Activated naive CD8-positive, alpha-beta T cell treated with anti-CD3 and anti-CD28 coated beads, Interleukin-2, amount 10 ng/mL, durations not matched to agents 7 days and 5 days (primary cell): ENCODE results near the gene GRK1. TPM values are rescaled to one million over a fixed set of nuclear protein-coding genes. Genes with fewer than 3 reads are reported as not detected.
A peak's percentile ranks its signal among the peaks of the same experiment; 100 is the strongest.

Experiments
- ATAC-seq: fragments of 150-1000 bp; cut with Tn5 transposase; one replicate; pipeline ENCODE4 v1.10.0; 2021; ENCODE audit warnings: low read depth, moderate library complexity
- POLR2A ChIA-PET: fragments of 350-600 bp; sonication (Branson Sonifier 250); formaldehyde crosslinking; loops from one replicate; lab custom pipeline; 2021; ENCODE audit warnings: antibody characterized with exemption; lab: Charles Lee
- DNase-seq: peaks from one replicate; pipeline ENCODE4 v3.0.0; 2021
- H3K27ac Mint-ChIP-seq: one replicate; pipeline ENCODE4 v1.8.0; 2022; ENCODE audit warnings: mild to moderate bottlenecking, mixed read lengths
- H3K27me3 Mint-ChIP-seq: one replicate; pipeline ENCODE4 v1.8.0; 2022; ENCODE audit warnings: mild to moderate bottlenecking, moderate library complexity, mixed read lengths
- H3K36me3 Mint-ChIP-seq: one replicate; pipeline ENCODE4 v1.8.0; 2021; ENCODE audit warnings: mild to moderate bottlenecking, mixed read lengths
- H3K4me1 Mint-ChIP-seq: one replicate; pipeline ENCODE4 v1.8.0; 2021; ENCODE audit warnings: mixed read lengths
- H3K4me3 Mint-ChIP-seq: one replicate; pipeline ENCODE4 v1.8.0; 2022; ENCODE audit warnings: mild to moderate bottlenecking, moderate library complexity, mixed read lengths
- H3K9me3 Mint-ChIP-seq: one replicate; pipeline ENCODE4 v1.8.0; 2021; ENCODE audit warnings: mixed read lengths
- total RNA-seq, 2 experiments: library from RNA; stranded (reverse); gene quantifications; one replicate each; pipeline ENCODE4 v1.2.3, GENCODE V29; 2021

GRK1 gene
- total RNA-seq, 2 experiments from 2014 or later = not detected

DNA sequence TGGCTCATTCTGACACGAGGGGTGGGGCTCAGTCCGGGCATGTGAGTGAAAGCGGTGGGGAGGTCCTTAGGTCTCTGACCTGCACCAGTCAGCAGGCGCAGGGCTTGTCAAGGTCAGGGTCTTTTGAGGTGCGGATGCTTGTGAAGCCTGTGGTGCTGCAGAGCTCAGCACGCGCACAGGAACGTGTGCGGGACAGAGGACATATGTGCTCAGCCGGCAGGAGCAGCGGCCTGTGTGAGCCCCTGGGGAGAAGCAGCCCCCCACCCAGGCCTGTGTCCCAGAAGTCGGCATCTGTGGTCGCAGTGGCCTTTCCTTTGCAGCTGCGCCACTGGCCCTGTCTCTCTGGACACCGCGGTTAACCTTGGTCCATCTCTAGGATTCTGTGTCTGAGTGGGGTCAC lies 39.9 kb upstream of the GRK1 start:
- POLR2A ChIA-PET = no interaction called here
- Mint-ChIP-seq H3K4me3 (no peak overlapping the region), H3K27me3 (no peaks in the 10 kb centered on the region), H3K36me3 (peaks cover 25% of the 10 kb centered on the region), H3K27ac (no peak overlapping the region), H3K9me3 (no peaks in the 10 kb centered on the region), H3K4me1 (no peaks in the 10 kb centered on the region)
- DNase-seq = no peak
- no peak for ATAC-seq

DNA sequence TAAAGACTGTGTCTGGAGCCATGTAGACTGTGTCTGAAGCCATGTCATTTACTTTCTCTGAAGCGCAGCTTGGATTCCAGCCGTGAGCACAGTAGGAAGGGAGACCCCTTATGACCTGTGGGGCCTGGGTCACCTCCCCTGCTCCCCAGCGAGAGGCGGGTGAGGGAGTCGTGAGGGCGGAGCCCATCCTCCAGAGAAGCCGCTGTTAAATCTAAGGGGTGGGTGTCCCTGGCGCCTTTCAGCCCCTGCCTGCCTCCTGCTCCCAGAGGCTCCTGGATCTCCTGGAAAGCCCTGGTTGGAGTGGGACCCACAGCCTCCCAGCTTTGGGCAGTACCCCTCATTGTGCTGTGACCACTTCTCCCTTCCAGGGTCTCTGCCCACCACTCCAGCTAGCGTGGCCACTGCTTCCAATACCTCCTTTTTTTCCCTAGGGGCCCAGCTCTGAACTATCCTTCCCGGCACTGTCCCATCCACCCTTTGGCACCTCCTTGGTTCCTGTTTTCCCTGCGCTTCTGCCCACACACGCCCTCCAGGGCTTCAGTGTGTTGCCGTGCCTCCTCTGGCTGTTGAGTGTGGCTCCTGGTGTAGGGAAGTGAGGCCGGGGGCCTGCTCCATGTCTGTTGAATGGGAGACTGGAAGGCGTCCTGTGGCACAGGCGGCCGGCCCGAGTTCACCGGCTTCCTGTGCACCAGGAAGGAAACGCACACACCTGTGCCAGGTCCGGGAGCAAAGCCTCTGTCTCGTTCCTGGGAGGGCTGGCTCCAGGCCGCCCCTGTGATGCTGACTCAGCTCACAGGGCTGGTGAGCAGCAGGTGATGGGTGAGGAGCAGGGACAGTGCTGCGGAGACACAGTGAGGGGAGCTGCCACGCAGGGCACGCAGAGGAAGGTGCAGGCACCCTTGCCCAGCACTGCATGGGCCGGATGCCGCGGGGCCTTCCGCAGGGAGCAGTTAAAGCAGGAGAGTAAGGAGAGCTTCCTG lies 38.4 kb upstream of the GRK1 start:
- Mint-ChIP-seq H3K36me3 (peaks cover 20% of the 10 kb centered on the region), H3K27me3 (no peaks in the 10 kb centered on the region), H3K27ac (no peak overlapping the region), H3K4me1 (no peaks in the 10 kb centered on the region), H3K4me3 (no peak overlapping the region), H3K9me3 (no peaks in the 10 kb centered on the region)
- POLR2A ChIA-PET = no interaction called here
- no peak for ATAC-seq
- DNase-seq = no peak

DNA sequence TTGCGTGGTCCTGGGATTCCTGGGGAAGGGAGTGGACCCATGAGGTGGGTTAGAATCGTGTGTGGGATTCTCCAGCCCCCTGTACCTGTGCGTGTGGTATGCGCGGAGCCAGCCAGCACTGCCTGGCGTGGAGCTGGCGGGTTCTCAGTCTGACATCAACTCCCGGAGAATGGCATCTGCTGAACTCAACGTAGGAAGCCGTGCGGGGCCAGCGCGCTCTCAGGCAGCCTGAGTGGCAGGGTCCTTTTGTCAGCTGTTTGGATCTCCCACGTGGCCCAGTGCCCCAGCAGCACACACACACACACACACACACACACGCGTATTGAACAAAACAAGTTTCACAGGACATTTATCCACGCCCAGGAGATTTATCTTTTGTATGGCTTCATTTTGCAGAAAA lies 37.2 kb upstream of the GRK1 start:
- Mint-ChIP-seq H3K9me3 (no peaks in the 10 kb centered on the region), H3K4me1 (peaks cover 6% of the 10 kb centered on the region), H3K36me3 (peaks cover 20% of the 10 kb centered on the region), H3K4me3 (no peak overlapping the region), H3K27me3 (no peaks in the 10 kb centered on the region), H3K27ac (no peak overlapping the region)
- POLR2A ChIA-PET = no interaction called here
- ATAC-seq (no peak), DNase-seq (no peak)

DNA sequence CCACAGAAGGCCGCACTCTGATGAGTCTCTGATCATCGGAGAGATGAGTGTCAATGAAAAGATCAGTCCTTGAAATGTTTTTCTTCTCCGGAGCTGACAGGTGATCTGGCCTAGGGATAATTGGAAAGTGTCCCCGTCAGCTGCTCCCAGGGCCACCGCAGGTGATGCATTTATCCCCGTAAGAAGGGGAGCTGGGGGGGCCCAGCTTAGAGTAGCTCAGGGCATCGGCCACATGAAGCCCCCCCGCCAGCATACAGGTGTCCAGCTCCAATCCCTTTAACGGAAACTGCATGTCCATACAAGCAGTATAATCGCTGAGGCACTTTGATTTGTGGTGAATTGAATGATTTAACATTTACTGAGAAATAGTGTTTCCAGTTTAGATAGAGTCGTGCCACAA lies 36.7 kb upstream of the GRK1 start:
- POLR2A ChIA-PET = no interaction called here
- no peak overlapping the region for H3K4me3 Mint-ChIP-seq
- no peak for ATAC-seq

DNA sequence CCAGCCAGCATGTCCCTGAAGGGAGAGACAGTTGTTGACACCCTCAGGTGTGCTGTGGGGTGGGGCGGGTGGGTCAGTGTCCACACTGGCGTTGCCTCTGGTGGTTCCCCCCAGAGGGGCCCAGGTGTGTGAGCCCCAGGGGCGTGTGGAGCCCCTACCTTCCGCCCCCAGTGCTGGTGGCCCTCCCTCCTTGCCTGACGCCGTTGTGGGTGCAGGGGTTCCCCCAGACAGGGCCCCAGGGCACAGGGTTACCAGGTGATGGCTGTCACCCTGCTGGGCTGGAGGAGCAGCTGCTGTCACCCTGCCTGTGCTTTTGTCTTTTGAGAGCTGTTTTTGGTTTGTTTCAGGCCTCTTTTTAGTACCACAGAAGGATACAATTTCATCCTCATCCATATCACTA lies 36.2 kb upstream of the GRK1 start:
- DNase-seq (no peak), ATAC-seq (no peak)
- H3K9me3 Mint-ChIP-seq = no peaks in the 10 kb centered on the region
- POLR2A ChIA-PET = no interaction called here
- no peak overlapping the region for H3K27ac Mint-ChIP-seq
- H3K27me3 Mint-ChIP-seq = no peaks in the 10 kb centered on the region
- peaks cover 6% of the 10 kb centered on the region for H3K4me1 Mint-ChIP-seq
- H3K36me3 Mint-ChIP-seq = peaks cover 20% of the 10 kb centered on the region
- no peak overlapping the region for H3K4me3 Mint-ChIP-seq

More for the DNA sequence above, 36.7 kb upstream of the GRK1 start:
- H3K9me3 Mint-ChIP-seq = no peaks in the 10 kb centered on the region
- H3K27ac Mint-ChIP-seq = no peak overlapping the region
- H3K36me3 Mint-ChIP-seq = peaks cover 20% of the 10 kb centered on the region
- peaks cover 6% of the 10 kb centered on the region for H3K4me1 Mint-ChIP-seq
- no peak for DNase-seq
- no peaks in the 10 kb centered on the region for H3K27me3 Mint-ChIP-seq

DNA sequence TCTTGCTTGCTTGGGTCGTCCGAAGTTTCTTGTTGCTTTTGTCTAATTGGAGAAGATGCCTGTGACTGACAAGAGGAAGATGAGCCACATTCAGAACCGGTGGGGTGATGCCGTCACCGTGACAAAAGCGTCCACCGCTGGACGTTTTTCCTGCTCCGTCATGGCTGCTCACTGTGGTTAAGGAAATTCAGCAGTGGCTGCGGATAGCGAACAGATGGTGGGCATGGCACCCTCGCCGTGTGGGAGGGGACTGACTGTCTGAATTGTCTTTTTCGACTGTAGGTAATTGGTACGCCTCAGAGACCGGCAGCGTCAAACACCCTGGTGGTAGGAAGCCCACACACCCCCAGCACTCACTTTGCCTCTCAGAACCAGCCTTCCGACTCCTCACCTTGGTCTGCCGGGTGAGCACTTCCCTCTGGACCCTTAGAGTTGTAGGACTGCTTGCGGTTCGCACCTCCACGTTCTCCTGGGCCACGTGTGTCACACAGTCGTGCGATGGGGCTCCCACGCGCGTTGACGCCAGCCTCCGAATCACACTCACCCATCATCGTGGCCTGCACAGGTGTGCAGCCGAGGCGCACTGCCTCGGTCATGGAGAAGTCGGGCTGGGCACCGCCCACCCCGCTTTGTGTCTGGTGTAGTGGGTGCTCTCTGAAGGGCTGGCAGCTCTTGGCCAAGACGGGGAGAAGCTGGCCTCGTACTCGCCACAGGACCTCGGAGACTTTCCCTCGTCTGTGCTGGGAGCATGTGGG lies 35.5 kb upstream of the GRK1 start:
- DNase-seq (no peak), ATAC-seq (no peak)
- peaks cover 21% of the 10 kb centered on the region for H3K36me3 Mint-ChIP-seq
- POLR2A ChIA-PET = no interaction called here
- H3K9me3 Mint-ChIP-seq = no peaks in the 10 kb centered on the region
- no peaks in the 10 kb centered on the region for H3K27me3 Mint-ChIP-seq
- H3K27ac Mint-ChIP-seq = peak overlapping the region; percentile 60
- H3K4me1 Mint-ChIP-seq = peaks cover 6% of the 10 kb centered on the region
- no peak overlapping the region for H3K4me3 Mint-ChIP-seq

DNA sequence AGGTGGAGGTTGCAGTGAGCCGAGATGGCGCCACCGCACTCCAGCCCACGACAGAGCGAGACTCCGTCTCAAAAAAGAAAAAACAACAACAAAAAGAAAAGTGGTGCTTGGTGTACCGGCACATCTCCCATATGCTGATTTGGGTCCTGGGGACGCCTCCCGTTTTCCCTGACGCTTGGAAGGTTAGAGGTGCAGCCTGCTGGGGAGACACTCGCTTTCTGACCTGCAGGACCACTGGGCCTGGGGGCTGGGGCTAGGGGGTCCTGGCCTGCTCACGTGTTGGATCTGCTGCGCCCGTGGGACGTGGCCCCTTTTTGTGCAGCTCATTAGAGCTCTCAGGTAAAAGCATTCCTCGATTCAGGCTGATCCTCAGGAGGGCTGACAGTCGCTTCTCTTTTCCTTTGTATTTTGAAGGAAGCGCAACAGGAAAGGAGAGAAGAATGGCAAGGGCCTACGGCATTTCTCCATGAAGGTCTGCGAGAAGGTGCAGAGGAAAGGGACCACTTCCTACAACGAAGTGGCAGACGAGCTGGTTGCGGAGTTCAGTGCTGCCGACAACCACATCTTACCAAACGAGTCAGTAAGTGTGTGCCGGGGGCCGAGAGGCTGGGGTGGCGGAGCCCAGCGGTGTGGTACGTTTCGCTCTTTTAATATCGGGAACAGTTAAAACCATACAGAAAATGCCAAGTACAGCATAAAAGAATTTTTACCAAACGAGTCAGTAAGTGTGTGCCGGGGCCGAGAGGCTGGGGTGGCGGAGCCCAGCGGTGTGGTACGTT lies 34.1 kb upstream of the GRK1 start:
- ATAC-seq (no peak), DNase-seq (no peak)
- H3K9me3 Mint-ChIP-seq = no peaks in the 10 kb centered on the region
- H3K27me3 Mint-ChIP-seq = no peaks in the 10 kb centered on the region
- H3K27ac Mint-ChIP-seq = no peak overlapping the region
- H3K4me1 Mint-ChIP-seq = peaks cover 6% of the 10 kb centered on the region
- H3K4me3 Mint-ChIP-seq = no peak overlapping the region
- H3K36me3 Mint-ChIP-seq = peaks cover 24% of the 10 kb centered on the region
- POLR2A ChIA-PET = no interaction called here

DNA sequence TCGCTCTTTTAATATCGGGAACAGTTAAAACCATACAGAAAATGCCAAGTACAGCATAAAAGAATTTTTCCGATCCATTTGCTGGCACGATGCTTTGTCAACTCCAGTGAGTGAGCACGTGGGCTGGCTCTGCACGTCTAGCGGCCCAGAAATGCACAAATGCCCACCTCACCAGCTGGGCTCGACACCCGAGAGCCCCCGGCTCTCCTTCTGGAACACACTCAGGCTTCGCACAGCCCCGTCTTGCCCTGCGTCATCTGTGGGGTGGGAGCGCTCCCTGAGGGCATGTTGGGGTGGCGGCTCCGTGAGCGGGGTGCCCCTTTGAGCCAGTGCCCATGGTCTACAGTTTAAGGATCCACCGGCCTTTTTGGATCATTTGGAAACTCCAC lies 33.5 kb upstream of the GRK1 start:
- ATAC-seq = no peak
- peaks cover 6% of the 10 kb centered on the region for H3K4me1 Mint-ChIP-seq
- no peaks in the 10 kb centered on the region for H3K9me3 Mint-ChIP-seq
- H3K27me3 Mint-ChIP-seq = no peaks in the 10 kb centered on the region
- POLR2A ChIA-PET = no interaction called here
- H3K4me3 Mint-ChIP-seq = no peak overlapping the region
- H3K27ac Mint-ChIP-seq = no peak overlapping the region
- H3K36me3 Mint-ChIP-seq = peaks cover 26% of the 10 kb centered on the region
- DNase-seq = no peak

DNA sequence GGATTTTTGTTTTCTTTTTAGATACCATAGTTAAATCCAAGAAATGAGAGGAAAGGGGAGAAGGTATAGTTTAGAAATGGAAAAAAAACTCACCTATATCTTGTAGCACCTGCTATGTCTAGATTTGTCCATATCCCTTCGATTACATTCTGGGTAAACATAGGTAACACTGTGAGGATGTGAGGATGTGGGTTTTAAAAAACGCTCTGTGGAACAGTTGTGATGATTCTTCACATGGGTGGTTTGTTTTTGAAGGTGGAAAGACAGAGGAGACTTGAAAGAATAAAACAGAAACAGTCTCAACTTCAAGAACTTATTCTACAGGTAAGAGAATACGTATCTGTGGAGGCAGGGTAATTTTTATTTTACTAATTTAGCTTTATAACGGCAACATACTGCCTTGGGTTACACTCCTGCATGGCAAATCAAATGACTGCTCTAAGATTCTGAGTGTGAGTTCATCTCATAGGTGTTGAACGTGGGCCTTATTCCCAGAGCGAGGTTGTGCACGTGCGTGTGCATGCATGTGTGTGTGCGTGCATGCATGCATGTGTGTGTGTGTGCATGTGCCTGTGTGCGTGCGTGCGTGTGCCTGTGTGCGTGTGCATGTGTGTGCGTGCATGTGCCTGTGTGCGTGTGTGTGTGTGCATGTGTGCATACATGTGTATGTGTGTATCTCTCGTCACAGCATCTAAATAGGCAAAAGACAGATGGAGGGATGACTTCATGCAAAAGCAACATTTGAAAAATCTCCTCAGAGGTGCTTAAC lies 32.6 kb upstream of the GRK1 start:
- no peaks in the 10 kb centered on the region for H3K27me3 Mint-ChIP-seq
- H3K36me3 Mint-ChIP-seq = peaks cover 31% of the 10 kb centered on the region
- H3K27ac Mint-ChIP-seq = peak overlapping the region; percentile 39
- no peak overlapping the region for H3K4me3 Mint-ChIP-seq
- ATAC-seq (peak; percentile 67), DNase-seq (no peak)
- POLR2A ChIA-PET = no interaction called here
- no peaks in the 10 kb centered on the region for H3K9me3 Mint-ChIP-seq
- peaks cover 6% of the 10 kb centered on the region for H3K4me1 Mint-ChIP-seq

DNA sequence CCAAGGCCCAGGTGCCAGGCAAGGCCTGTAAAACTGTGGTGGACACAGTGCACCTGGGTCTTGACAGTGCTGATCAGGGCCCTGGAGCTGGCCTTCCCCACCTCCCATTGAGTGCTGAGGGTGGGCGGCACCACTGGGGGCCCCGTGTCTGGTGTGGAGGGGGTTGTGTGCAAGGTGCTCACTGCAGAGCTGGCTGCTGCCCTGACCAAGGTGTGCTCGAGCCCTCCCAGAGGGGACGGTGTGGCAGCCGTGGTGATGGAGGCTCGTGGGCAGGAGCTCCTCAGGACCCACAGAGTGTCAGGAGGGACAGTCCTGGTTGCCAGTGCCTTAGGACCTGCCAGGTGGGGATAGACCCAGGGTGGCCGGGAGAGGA lies 32.0 kb upstream of the GRK1 start:
- H3K27me3 Mint-ChIP-seq = no peaks in the 10 kb centered on the region
- ATAC-seq (no peak), DNase-seq (no peak)
- H3K4me3 Mint-ChIP-seq = no peak overlapping the region
- no peak overlapping the region for H3K27ac Mint-ChIP-seq
- no peaks in the 10 kb centered on the region for H3K9me3 Mint-ChIP-seq
- peaks cover 36% of the 10 kb centered on the region for H3K36me3 Mint-ChIP-seq
- peaks cover 6% of the 10 kb centered on the region for H3K4me1 Mint-ChIP-seq
- POLR2A ChIA-PET = no interaction called here

DNA sequence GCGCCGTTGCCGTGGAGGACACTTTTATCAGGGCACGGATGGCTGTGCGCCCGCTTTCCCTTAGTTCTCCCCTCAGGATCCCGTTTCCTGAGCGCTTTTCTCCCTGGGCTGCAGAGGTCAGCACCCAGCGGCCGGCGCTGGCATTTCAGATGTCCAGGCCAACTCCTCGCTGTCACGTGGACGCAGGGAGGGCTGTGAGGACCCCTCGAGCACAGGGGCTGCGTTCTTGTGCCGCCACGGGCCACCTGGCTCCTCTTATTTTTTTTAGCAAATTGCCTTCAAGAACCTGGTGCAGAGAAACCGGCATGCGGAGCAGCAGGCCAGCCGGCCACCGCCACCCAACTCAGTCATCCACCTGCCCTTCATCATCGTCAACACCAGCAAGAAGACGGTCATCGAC lies 31.3 kb upstream of the GRK1 start:
- H3K27ac Mint-ChIP-seq = no peak overlapping the region
- H3K4me1 Mint-ChIP-seq = peaks cover 6% of the 10 kb centered on the region
- no peak overlapping the region for H3K4me3 Mint-ChIP-seq
- POLR2A ChIA-PET = no interaction called here
- no peak for ATAC-seq
- peaks cover 43% of the 10 kb centered on the region for H3K36me3 Mint-ChIP-seq
- H3K9me3 Mint-ChIP-seq = no peaks in the 10 kb centered on the region
- peak; percentile 20 for DNase-seq
- no peaks in the 10 kb centered on the region for H3K27me3 Mint-ChIP-seq

DNA sequence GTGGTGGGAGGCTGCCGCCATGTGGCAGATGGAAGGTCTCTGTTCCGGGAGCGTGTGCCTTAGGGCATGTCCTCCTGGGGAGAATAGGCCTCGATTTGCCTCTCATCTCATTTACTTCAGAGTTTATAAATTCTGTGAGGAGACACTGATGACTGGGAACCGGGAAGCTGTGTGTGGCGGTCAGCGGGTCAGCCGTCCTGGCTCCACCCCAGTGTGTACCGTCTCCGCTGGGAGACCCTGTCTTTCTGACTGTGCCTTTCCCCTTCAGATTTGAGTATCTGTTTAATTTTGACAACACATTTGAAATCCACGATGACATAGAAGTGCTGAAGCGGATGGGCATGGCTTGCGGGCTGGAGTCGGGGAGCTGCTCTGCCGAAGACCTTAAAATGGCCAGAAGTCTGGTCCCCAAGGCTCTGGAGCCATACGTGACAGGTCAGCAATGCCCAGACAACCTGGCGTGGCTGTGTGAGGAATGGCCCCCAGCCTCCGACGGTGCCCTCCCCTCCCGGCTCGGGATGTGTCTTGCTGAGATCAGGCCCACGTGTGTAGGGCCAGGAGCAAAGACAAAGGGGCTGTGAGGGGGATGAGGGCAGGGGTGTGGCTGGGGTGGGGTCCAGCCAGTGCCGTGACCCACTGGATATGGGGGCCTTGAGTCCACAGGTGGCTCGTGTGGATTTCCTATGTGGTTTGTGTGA lies 30.6 kb upstream of the GRK1 start:
- Mint-ChIP-seq H3K4me1 (peaks cover 6% of the 10 kb centered on the region), H3K9me3 (no peaks in the 10 kb centered on the region), H3K27ac (no peak overlapping the region), H3K4me3 (no peak overlapping the region), H3K27me3 (no peaks in the 10 kb centered on the region), H3K36me3 (peaks cover 46% of the 10 kb centered on the region)
- no peak for ATAC-seq
- peak; percentile 14 for DNase-seq
- POLR2A ChIA-PET = no interaction called here
